HEK293 (cell line): ENCODE measurements around the gene BET1L.

Experiments used
- CTCF ChIA-PET: fragments of 350-600 bp; formaldehyde crosslinking; extraction: SDS; loops from one replicate; lab custom pipeline; 2021; ENCODE audit warnings: antibody characterized with exemption; lab: Yijun Ruan, JAX
- POLR2A ChIA-PET: fragments of 300-600 bp; formaldehyde crosslinking; extraction: SDS; loops from one replicate; lab custom pipeline; 2020; ENCODE audit warnings: antibody characterized with exemption, inconsistent platforms; lab: Yijun Ruan, JAX
- H3K27ac ChIP-seq: fragments of 200-500 bp; sonication (Bioruptor generic); 2 replicates; pipeline ENCODE4 v1.5.1; 2014; ENCODE audit warnings: low read depth, low read length, control low read depth, inconsistent platforms; ENCODE audit errors: extremely low read depth
- H3K36me3 ChIP-seq, 2 experiments: fragments of 200-500 bp in 1 of 2; sonication (Bioruptor generic) in 1 of 2; 1 replicate in 1 of 2; 2 replicates in 1 of 2; pipeline ENCODE4 v1.5.1; 2014 to 2017; ENCODE audit warnings: inconsistent platforms in 2 of 2, low read length in 2 of 2; ENCODE audit not compliant: control insufficient read depth in 2 of 2, insufficient read depth in 1 of 2
- H3K4me1 ChIP-seq: fragments of 200-500 bp; sonication (Bioruptor generic); 2 replicates; pipeline ENCODE4 v1.5.1; 2014; ENCODE audit warnings: mild to moderate bottlenecking, low read length, inconsistent platforms; ENCODE audit not compliant: control insufficient read depth, insufficient read depth
- H3K4me3 ChIP-seq: 2 replicates; pipeline ENCODE4 v1.5.1; 2011; ENCODE audit warnings: low read depth, mild to moderate bottlenecking, control low read depth, low read length, moderate library complexity
- H3K9me3 ChIP-seq: fragments of 200-500 bp; sonication (Bioruptor generic); 2 replicates; pipeline ENCODE4 v1.5.1; 2014; ENCODE audit warnings: low read depth, low read length, inconsistent platforms; ENCODE audit not compliant: control insufficient read depth, insufficient read depth
- HIC1 ChIP-seq: fragments of 450-650 bp; formaldehyde crosslinking; IDR thresholded peaks from 2 replicates; pipeline ENCODE4 v1.5.1; 2016; ENCODE audit warnings: missing biosample characterization, missing genetic modification characterization
- IKZF3 ChIP-seq: fragments of 450-650 bp; IDR thresholded peaks from 2 replicates; pipeline ENCODE4 v1.5.0; 2018; ENCODE audit warnings: missing biosample characterization, mild to moderate bottlenecking, missing genetic modification characterization, moderate library complexity
- KLF17 ChIP-seq: fragments of 450-650 bp; formaldehyde crosslinking; IDR thresholded peaks from 2 replicates; pipeline ENCODE4 v1.5.1; 2016; ENCODE audit warnings: missing biosample characterization, missing genetic modification characterization
- MZF1 ChIP-seq: fragments of 450-650 bp; formaldehyde crosslinking; IDR thresholded peaks from 2 replicates; pipeline ENCODE4 v1.5.1; 2017; ENCODE audit warnings: missing biosample characterization, missing genetic modification characterization, borderline replicate concordance
- PBX3 ChIP-seq: sonication (generic); formaldehyde crosslinking; IDR thresholded peaks from 2 replicates; pipeline ENCODE4 v1.8.1; 2022; ENCODE audit warnings: mild to moderate bottlenecking, moderate library complexity, missing genetic modification reagents
- PRDM2 ChIP-seq: fragments of 450-650 bp; formaldehyde crosslinking; IDR thresholded peaks from 2 replicates; pipeline ENCODE4 v1.5.1; 2016; ENCODE audit warnings: missing biosample characterization, missing genetic modification characterization, borderline replicate concordance
- SCRT2 ChIP-seq: fragments of 450-650 bp; formaldehyde crosslinking; IDR thresholded peaks from 2 replicates; pipeline ENCODE4 v1.5.1; 2016; ENCODE audit warnings: missing biosample characterization, missing genetic modification characterization
- SP2 ChIP-seq: fragments of 450-650 bp; formaldehyde crosslinking; IDR thresholded peaks from 2 replicates; pipeline ENCODE4 v1.5.1; 2016; ENCODE audit warnings: missing biosample characterization, missing genetic modification characterization
- WT1 ChIP-seq: fragments of 450-650 bp; formaldehyde crosslinking; IDR thresholded peaks from 2 replicates; pipeline ENCODE4 v1.5.1; 2016; ENCODE audit warnings: missing biosample characterization, missing genetic modification characterization
- ZBTB26 ChIP-seq: fragments of 450-650 bp; formaldehyde crosslinking; optimal IDR thresholded peaks from 2 replicates; pipeline ENCODE3; 2016; ENCODE audit warnings: missing biosample characterization, mild to moderate bottlenecking, missing genetic modification characterization
- ZBTB7A ChIP-seq: fragments of 450-650 bp; formaldehyde crosslinking; IDR thresholded peaks from 2 replicates; pipeline ENCODE4 v1.5.1; 2016; ENCODE audit warnings: low read depth, missing biosample characterization, missing genetic modification characterization
- ZFP69B ChIP-seq: fragments of 450-650 bp; formaldehyde crosslinking; IDR thresholded peaks from 2 replicates; pipeline ENCODE4 v1.5.1; 2016; ENCODE audit warnings: missing biosample characterization, missing genetic modification characterization
- ZNF16 ChIP-seq: fragments of 450-650 bp; formaldehyde crosslinking; IDR thresholded peaks from 2 replicates; pipeline ENCODE4 v1.5.1; 2016; ENCODE audit warnings: low read depth, missing biosample characterization, missing genetic modification characterization
- ZNF266 ChIP-seq: fragments of 450-650 bp; formaldehyde crosslinking; IDR thresholded peaks from 2 replicates; pipeline ENCODE4 v1.5.1; 2016; ENCODE audit warnings: missing biosample characterization, missing genetic modification characterization, low read depth
- ZNF449 ChIP-seq: fragments of 450-650 bp; formaldehyde crosslinking; IDR thresholded peaks from 2 replicates; pipeline ENCODE4 v1.5.1; 2017; ENCODE audit warnings: missing biosample characterization, mild to moderate bottlenecking, missing genetic modification characterization, moderate library complexity
- ZNF529 ChIP-seq: fragments of 450-650 bp; formaldehyde crosslinking; IDR thresholded peaks from 2 replicates; pipeline ENCODE4 v1.5.1; 2017; ENCODE audit warnings: missing genetic modification characterization, missing biosample characterization; ENCODE audit not compliant: insufficient replicate concordance
- ZNF623 ChIP-seq: fragments of 450-650 bp; formaldehyde crosslinking; IDR thresholded peaks from 2 replicates; pipeline ENCODE4 v1.5.1; 2016; ENCODE audit warnings: missing biosample characterization, missing genetic modification characterization
- ZNF701 ChIP-seq: fragments of 450-650 bp; formaldehyde crosslinking; IDR thresholded peaks from 2 replicates; pipeline ENCODE4 v1.5.1; 2016; ENCODE audit warnings: missing biosample characterization, missing genetic modification characterization
- ZNF76 ChIP-seq: fragments of 450-650 bp; formaldehyde crosslinking; IDR thresholded peaks from 2 replicates; pipeline ENCODE4; 2016; ENCODE audit warnings: low read depth, missing biosample characterization, missing genetic modification characterization, borderline replicate concordance
- ZNF837 ChIP-seq: fragments of 450-650 bp; formaldehyde crosslinking; IDR thresholded peaks from 2 replicates; pipeline ENCODE4 v1.5.1; 2016; ENCODE audit warnings: missing biosample characterization, missing genetic modification characterization
- ZSCAN4 ChIP-seq: fragments of 450-650 bp; formaldehyde crosslinking; IDR thresholded peaks from 2 replicates; pipeline ENCODE4 v1.5.1; 2017; ENCODE audit warnings: missing biosample characterization, missing genetic modification characterization
- ZXDB ChIP-seq: fragments of 450-650 bp; formaldehyde crosslinking; IDR thresholded peaks from 2 replicates; pipeline ENCODE4 v1.5.1; 2016; ENCODE audit warnings: missing biosample characterization, missing genetic modification characterization

Gene BET1L

GRCh38 chr11:208181-208916 lies 1.1 kb upstream of the BET1L start (continued):
- TF ChIP-seq PRDM2 (tag by site-specific recombination) (no peak), ZNF701 (tag by site-specific recombination) (no peak), ZNF266 (tag by site-specific recombination) (no peak), SCRT2 (no peak), ZBTB7A (peak; percentile 25; the same call in 1 of the 2 replicates), HIC1 (tag by site-specific recombination) (no peak), ZFP69B (tag by site-specific recombination) (peak; percentile 74), ZSCAN4 (tag by site-specific recombination) (no peak), ZNF449 (tag by site-specific recombination) (no peak), ZNF623 (no peak), SP2 (tag by site-specific recombination) (peak; percentile 51), ZNF76 (tag by site-specific recombination) (peak; percentile 93), ZNF529 (tag by site-specific recombination) (no peak), WT1 (tag by site-specific recombination) (no peak)
- TF ChIP-seq, all 188 proteins: peak for 16

- H3K36me3 ChIP-seq = peaks cover 0 to 67% of the 10 kb centered on the region in 2 experiments; a peak in 1 of 3 replicates
- CTCF ChIA-PET = interaction anchor here (1.9 kb wide), 1 partner anchor 43 kb away, joined by 7 read pairs; no protein-coding TSS in a partner anchor
- H3K4me3 ChIP-seq = peak overlapping the region; percentile 83
- H3K9me3 ChIP-seq = no peaks in the 10 kb centered on the region
- peak overlapping the region; percentile 59 for H3K27ac ChIP-seq
- POLR2A ChIA-PET = interaction anchor here (0.7 to 2.5 kb wide), 23 partner anchors 9 to 612 kb away, joined by 3 to 22 read pairs (median 5); partner anchors contain the start of genes PHRF1, PSMD13, RNH1 and TALDO1
- no peaks in the 10 kb centered on the region for H3K4me1 ChIP-seq
- TF ChIP-seq ZXDB (tag by site-specific recombination) = no peak; the same call in 1 of the 2 replicates
- 0 out of 2 replicates have a peak, but pooled peaks have one; percentile 21 for TF ChIP-seq KLF17 (tag by site-specific recombination)
- TF ChIP-seq IKZF3 (tag by site-specific recombination) = no peak
- TF ChIP-seq MZF1 (tag by site-specific recombination) = no peak
- TF ChIP-seq ZNF16 = no peak
- TF ChIP-seq ZBTB26 (tag by site-specific recombination) = peak; percentile 63
- TF ChIP-seq ZNF837 = no peak
- TF ChIP-seq PBX3 (CRISPR knock-in tag) = no peak
Measured at GRCh38 chr11:207863-208180, 623 bp upstream of the BET1L start.
